ENCODE data around the gene CBX5.
"Not testable (repeated sequence)": the region's sequence is repeated elsewhere in the genome, so short reads cannot be mapped to it uniquely, and the experiment has no call there.

The CBX5 gene

DNA sequence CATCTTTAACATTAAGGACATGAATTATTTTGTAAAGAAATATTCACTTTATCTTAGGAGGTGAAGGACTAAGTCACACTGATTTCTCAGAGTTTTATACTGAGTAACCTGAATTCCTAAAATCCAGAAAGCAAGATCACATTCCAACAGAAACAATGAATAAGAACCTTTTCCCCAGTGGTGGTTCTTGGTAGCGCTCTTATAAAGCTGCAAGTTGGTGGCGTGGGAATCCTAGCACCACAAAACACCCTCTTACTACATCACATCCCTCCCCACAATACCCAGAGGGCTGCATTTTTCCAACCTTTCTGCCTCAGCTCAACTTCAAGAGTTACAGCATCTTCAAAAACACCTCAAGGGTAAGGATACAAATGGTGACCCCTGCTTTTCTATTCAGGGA lies 47.1 kb downstream of the CBX5 start:
- H3K4me3 ChIP-seq (ENCODE audit: low read depth, low read length): no peak overlapping the region
- TF ChIP-seq, protein P1, sequence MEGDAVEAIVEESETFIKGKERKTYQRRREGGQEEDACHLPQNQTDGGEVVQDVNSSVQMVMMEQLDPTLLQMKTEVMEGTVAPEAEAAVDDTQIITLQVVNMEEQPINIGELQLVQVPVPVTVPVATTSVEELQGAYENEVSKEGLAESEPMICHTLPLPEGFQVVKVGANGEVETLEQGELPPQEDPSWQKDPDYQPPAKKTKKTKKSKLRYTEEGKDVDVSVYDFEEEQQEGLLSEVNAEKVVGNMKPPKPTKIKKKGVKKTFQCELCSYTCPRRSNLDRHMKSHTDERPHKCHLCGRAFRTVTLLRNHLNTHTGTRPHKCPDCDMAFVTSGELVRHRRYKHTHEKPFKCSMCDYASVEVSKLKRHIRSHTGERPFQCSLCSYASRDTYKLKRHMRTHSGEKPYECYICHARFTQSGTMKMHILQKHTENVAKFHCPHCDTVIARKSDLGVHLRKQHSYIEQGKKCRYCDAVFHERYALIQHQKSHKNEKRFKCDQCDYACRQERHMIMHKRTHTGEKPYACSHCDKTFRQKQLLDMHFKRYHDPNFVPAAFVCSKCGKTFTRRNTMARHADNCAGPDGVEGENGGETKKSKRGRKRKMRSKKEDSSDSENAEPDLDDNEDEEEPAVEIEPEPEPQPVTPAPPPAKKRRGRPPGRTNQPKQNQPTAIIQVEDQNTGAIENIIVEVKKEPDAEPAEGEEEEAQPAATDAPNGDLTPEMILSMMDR (IDR thresholded peaks at IDR 0.05; ENCODE audit: low read depth, low read length): no peak
- DNase-seq (ENCODE audit: low read depth, low spot score): peak; percentile 52
- in situ Hi-C loops (cut with HindIII; ENCODE audit: low sequenced_read_pairs): no loop called here

GRCh38 chr12:54231269-54231668 lies 48.7 kb downstream of the CBX5 start:
- in situ Hi-C loops (cut with HindIII; ENCODE audit: low sequenced_read_pairs); DNase-seq (ENCODE audit: low read depth, low spot score); H3K4me3 ChIP-seq (ENCODE audit: low read depth, low read length): not testable (repeated sequence)

- no peak overlapping the region for H3K4me3 ChIP-seq (ENCODE audit: low read depth, low read length)
- in situ Hi-C loops (cut with HindIII; ENCODE audit: low sequenced_read_pairs): no loop called here
- no peak for DNase-seq (ENCODE audit: low read depth, low spot score)
- TF ChIP-seq, protein P1 (IDR thresholded peaks at IDR 0.05; ENCODE audit: low read depth, low read length): no peak
Observed at GRCh38 chr12:54230555-54230954, 49.4 kb downstream of the CBX5 start.

DNA sequence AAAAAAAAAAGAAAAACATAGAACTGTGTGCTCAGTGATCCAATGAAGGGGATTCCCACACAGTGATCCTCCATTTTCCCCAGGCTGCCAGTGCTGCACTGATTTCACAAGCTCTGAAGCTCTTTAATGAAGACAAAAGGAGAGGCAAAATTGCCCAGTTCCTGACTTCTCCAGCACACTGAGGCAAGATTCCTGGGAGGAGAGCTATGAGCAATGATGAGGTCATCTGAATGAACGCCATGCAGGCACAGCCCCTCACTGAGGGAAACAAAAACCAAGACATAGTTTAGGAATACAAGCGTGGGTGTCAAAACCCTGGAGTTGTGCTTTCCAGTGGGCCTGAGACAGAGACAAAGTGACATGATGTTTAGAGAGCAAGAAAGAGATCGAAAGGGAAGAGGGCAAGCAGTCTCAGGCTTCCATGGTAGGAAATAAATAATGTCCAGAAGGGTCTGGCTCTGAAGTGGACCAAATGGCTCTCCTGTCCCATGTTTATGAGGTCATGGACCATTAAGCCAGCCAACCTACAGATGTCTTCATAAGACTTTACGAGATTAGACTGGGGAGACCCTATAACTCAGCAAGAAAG lies 50.2 kb downstream of the CBX5 start:
- TF ChIP-seq, protein P1 (IDR thresholded peaks at IDR 0.05; ENCODE audit: low read depth, low read length): no peak
- H3K4me3 ChIP-seq (ENCODE audit: low read depth, low read length): no peak overlapping the region
- peak; percentile 93 for DNase-seq (ENCODE audit: low read depth, low spot score)
- in situ Hi-C loops (cut with HindIII; ENCODE audit: low sequenced_read_pairs): no loop called here

- TF ChIP-seq, protein P1 (IDR thresholded peaks at IDR 0.05; ENCODE audit: low read depth, low read length): no peak
- no peak overlapping the region for H3K4me3 ChIP-seq (ENCODE audit: low read depth, low read length)
- DNase-seq (ENCODE audit: low read depth, low spot score): no peak
- in situ Hi-C loops (cut with HindIII; ENCODE audit: low sequenced_read_pairs): no loop called here
Observed at GRCh38 chr12:54228471-54228870, 51.5 kb downstream of the CBX5 start.

- H3K4me3 ChIP-seq (ENCODE audit: low read depth, low read length); in situ Hi-C loops (cut with HindIII; ENCODE audit: low sequenced_read_pairs); DNase-seq (ENCODE audit: low read depth, low spot score): not testable (repeated sequence)
Observed at GRCh38 chr12:54227927-54228326, 52.0 kb downstream of the CBX5 start.

DNA sequence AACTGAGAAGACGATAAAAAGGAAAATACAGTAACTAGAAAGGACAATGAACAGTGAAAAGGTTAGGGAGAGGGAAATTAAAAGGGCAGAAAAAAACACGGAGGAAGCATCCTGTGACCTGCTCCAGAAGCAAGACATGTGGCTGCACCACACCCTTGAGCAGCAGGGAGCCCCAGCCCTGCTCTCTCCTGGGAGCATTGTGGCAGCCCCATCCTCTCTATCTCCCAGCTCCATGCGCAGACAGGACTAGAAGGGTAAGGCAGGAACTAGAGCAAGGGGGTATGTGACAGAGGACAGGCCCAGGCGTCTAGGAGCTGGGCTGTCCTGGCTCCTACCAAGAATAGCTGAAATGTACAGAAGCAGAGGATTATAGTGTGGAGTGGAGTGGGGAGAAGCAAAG lies 52.5 kb downstream of the CBX5 start:
- in situ Hi-C loops (cut with HindIII; ENCODE audit: low sequenced_read_pairs): no loop called here
- H3K4me3 ChIP-seq (ENCODE audit: low read depth, low read length): no peak overlapping the region
- no peak for DNase-seq (ENCODE audit: low read depth, low spot score)
- TF ChIP-seq, protein P1 (IDR thresholded peaks at IDR 0.05; ENCODE audit: low read depth, low read length): no peak

- TF ChIP-seq, protein P1 (IDR thresholded peaks at IDR 0.05; ENCODE audit: low read depth, low read length): no peak
- in situ Hi-C loops (cut with HindIII; ENCODE audit: low sequenced_read_pairs): no loop called here
- DNase-seq (ENCODE audit: low read depth, low spot score): no peak
- H3K4me3 ChIP-seq (ENCODE audit: low read depth, low read length): no peak overlapping the region
Observed at GRCh38 chr12:54225666-54226065, 54.3 kb downstream of the CBX5 start.
